ENCODE measurements around the gene PLA2G12A. TPM values are rescaled to one million over a fixed set of nuclear protein-coding genes. Genes with fewer than 3 reads are reported as not detected.

PLA2G12A gene
- total RNA-seq, 4 donors from 2014 or later, result 16.7 to 28.7 (median 25.5) TPM

DNA sequence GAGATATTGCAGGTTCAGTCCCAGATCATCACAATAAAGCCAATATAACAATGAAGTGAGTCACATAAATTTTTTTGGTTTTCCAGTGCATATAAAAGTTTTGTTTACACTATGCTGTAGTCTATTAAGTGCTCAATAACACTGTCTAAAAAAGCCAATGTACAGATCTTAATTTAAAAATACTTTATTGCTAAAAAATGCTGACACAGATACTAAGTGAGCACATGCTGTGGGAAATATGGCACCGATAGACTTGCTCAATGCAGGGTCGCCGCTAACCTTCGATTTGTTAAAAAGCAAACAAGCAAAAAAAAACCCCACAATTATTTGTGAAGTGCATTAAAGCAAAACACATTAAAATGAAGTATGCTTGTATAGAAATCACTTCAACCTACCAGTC, 10.3 kb downstream of the PLA2G12A start:
- Histone ChIP-seq H3K9me3 (no peaks in the 10 kb centered on the region), H3K27me3 (no peaks in the 10 kb centered on the region), H3K4me1 (no peaks in the 10 kb centered on the region), H3K36me3 (no peaks in the 10 kb centered on the region), H3K27ac (no peak overlapping the region), H3K4me3 (no peak overlapping the region)
- intact Hi-C loops (cut with DNase I; ENCODE audit: low total_unique reads), result no loop called here
- no peak for TF ChIP-seq POLR2A (IDR thresholded peaks at IDR 0.05)
- no peak for DNase-seq

GRCh38 chr4:109718759-109719158, 11.1 kb downstream of the PLA2G12A start:
- Histone ChIP-seq H3K9me3 (no peaks in the 10 kb centered on the region), H3K27ac (no peak overlapping the region)

DNA sequence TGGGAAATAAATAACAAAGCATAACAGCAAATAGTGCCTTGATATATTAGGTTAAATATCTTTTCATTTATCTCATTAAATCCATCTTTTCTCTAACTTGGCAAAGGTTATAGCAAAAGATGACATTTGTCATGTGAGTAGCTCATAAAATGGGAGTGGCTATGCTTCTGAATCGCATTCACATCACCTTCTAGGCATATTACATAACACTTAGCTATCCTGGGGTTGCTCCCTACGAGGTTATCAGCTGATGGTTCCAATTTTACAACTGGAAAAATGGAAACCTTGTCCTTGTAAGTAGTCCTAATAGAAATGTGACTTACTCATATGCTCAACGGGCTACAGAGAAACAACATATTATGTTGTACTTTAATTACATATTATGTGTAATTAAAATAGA, 16.4 kb downstream of the PLA2G12A start:
- no peaks in the 10 kb centered on the region for H3K9me3 ChIP-seq
- intact Hi-C loops (cut with DNase I; ENCODE audit: low total_unique reads), result no loop called here
- TF ChIP-seq POLR2A (IDR thresholded peaks at IDR 0.05), result no peak
- TF ChIP-seq, protein P1, sequence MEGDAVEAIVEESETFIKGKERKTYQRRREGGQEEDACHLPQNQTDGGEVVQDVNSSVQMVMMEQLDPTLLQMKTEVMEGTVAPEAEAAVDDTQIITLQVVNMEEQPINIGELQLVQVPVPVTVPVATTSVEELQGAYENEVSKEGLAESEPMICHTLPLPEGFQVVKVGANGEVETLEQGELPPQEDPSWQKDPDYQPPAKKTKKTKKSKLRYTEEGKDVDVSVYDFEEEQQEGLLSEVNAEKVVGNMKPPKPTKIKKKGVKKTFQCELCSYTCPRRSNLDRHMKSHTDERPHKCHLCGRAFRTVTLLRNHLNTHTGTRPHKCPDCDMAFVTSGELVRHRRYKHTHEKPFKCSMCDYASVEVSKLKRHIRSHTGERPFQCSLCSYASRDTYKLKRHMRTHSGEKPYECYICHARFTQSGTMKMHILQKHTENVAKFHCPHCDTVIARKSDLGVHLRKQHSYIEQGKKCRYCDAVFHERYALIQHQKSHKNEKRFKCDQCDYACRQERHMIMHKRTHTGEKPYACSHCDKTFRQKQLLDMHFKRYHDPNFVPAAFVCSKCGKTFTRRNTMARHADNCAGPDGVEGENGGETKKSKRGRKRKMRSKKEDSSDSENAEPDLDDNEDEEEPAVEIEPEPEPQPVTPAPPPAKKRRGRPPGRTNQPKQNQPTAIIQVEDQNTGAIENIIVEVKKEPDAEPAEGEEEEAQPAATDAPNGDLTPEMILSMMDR (IDR thresholded peaks at IDR 0.05), result no peak
- H3K27ac ChIP-seq, result no peak overlapping the region
- H3K4me1 ChIP-seq, result no peaks in the 10 kb centered on the region
- no peaks in the 10 kb centered on the region for H3K36me3 ChIP-seq
- no peaks in the 10 kb centered on the region for H3K27me3 ChIP-seq
- no peak overlapping the region for H3K4me3 ChIP-seq
- no peak for DNase-seq

More at GRCh38 chr4:109718759-109719158, 11.1 kb downstream of the PLA2G12A start:
- TF ChIP-seq, protein P1 (IDR thresholded peaks at IDR 0.05), result no peak
- TF ChIP-seq POLR2A (IDR thresholded peaks at IDR 0.05), result no peak
- intact Hi-C loops (cut with DNase I; ENCODE audit: low total_unique reads), result no loop called here
- Histone ChIP-seq H3K4me1 (no peaks in the 10 kb centered on the region), H3K36me3 (no peaks in the 10 kb centered on the region), H3K27me3 (no peaks in the 10 kb centered on the region), H3K4me3 (no peak overlapping the region)
- DNase-seq, result no peak

DNA sequence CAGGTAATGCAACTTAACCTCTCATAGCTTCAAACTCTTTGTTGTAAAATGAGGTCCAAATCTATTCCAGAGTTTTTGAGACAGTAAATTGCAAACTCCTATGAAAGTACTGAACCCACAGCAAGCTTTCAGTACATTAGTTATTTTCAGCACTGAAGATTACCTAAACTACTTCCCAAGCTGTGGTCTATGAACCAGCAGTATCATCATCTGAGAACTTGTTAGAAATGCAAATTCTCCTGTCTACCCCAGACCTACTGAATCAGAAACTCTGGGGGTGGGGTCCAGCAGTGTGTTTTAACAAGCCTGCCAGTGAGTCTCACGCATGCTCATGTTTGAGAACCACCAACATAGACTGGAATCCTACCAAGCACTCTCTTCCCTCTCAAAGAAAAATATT, 20.9 kb downstream of the PLA2G12A start:
- DNase-seq, result no peak
- intact Hi-C loops (cut with DNase I; ENCODE audit: low total_unique reads), result loop anchor here (10.0 kb wide), 1 partner anchor 274 kb away; the partner anchor contains the start of gene SEC24B
- no peaks in the 10 kb centered on the region for H3K27me3 ChIP-seq
- no peaks in the 10 kb centered on the region for H3K4me1 ChIP-seq
- no peak for TF ChIP-seq POLR2A (IDR thresholded peaks at IDR 0.05)
- TF ChIP-seq, protein P1 (IDR thresholded peaks at IDR 0.05), result no peak
- H3K27ac ChIP-seq, result no peak overlapping the region
- no peak overlapping the region for H3K4me3 ChIP-seq
- H3K9me3 ChIP-seq, result no peaks in the 10 kb centered on the region
- no peaks in the 10 kb centered on the region for H3K36me3 ChIP-seq

GRCh38 chr4:109708435-109708834, 21.4 kb downstream of the PLA2G12A start:
- Histone ChIP-seq H3K4me1 (no peaks in the 10 kb centered on the region), H3K27ac (no peak overlapping the region), H3K36me3 (no peaks in the 10 kb centered on the region), H3K4me3 (no peak overlapping the region), H3K27me3 (no peaks in the 10 kb centered on the region), H3K9me3 (no peaks in the 10 kb centered on the region)
- TF ChIP-seq POLR2A (IDR thresholded peaks at IDR 0.05), result no peak
- TF ChIP-seq, protein P1 (IDR thresholded peaks at IDR 0.05), result no peak
- intact Hi-C loops (cut with DNase I; ENCODE audit: low total_unique reads), result loop anchor here (10.0 kb wide), 1 partner anchor 274 kb away; the partner anchor contains the start of gene SEC24B
- DNase-seq, result no peak

All from uterus (tissue), 4 donors.